SK-N-SH (cell line): ENCODE data around the gene CD99L2.

ENCODE experiments used
- CHD2 ChIP-seq: fragments of 150-350 bp; IDR thresholded peaks from 2 replicates; pipeline ENCODE4 v1.6.1; 2018; ENCODE audit warnings: low read length; ENCODE audit not compliant: partially characterized antibody
- CTCF ChIP-seq: fragments of 200-600 bp; sonication (generic); IDR thresholded peaks from 2 replicates; pipeline ENCODE4 v1.6.1; 2017; ENCODE audit warnings: antibody characterized with exemption, mild to moderate bottlenecking, moderate library complexity
- EP300 ChIP-seq, 2 experiments: IDR thresholded peaks; 2 replicates each; pipeline versions ENCODE4 v1.4.0 to v1.6.1; 2012; ENCODE audit warnings: borderline replicate concordance in 1 of 2, low read depth in 1 of 2, low read length in 1 of 2
- EZH2phosphoT487 ChIP-seq: fragments of 200-600 bp; sonication (generic); IDR thresholded peaks from 2 replicates; pipeline ENCODE4 v1.6.1; 2017; ENCODE audit warnings: low read depth, mixed run types, mild to moderate bottlenecking, antibody characterized with exemption, moderate library complexity, borderline replicate concordance
- FOXM1 ChIP-seq: IDR thresholded peaks from 2 replicates; pipeline ENCODE4 v1.4.0; 2012; ENCODE audit warnings: low read depth, mild to moderate bottlenecking
- GATA2 ChIP-seq: sonication (generic); formaldehyde crosslinking; IDR thresholded peaks from 2 replicates; pipeline ENCODE4 v1.5.0; 2020; ENCODE audit warnings: mild to moderate bottlenecking, missing genetic modification reagents
- MAX ChIP-seq: IDR thresholded peaks from 2 replicates; pipeline ENCODE4 v1.4.0; 2012; ENCODE audit warnings: low read depth
- MEF2A ChIP-seq: IDR thresholded peaks from 2 replicates; pipeline ENCODE4 v1.4.0; 2012; ENCODE audit warnings: low read depth, borderline replicate concordance
- POLR2AphosphoS5 ChIP-seq: IDR thresholded peaks from 2 replicates; pipeline ENCODE4 v1.6.1; 2012; ENCODE audit warnings: low read depth, low read length
- RAD21 ChIP-seq: IDR thresholded peaks from 2 replicates; pipeline ENCODE4 v1.6.1; 2012; ENCODE audit warnings: mild to moderate bottlenecking, low read length
- RFX5 ChIP-seq: IDR thresholded peaks from 2 replicates; pipeline ENCODE4 v1.6.1; 2012; ENCODE audit warnings: mild to moderate bottlenecking, improper control_type of control experiment, low read length
- TAF1 ChIP-seq: IDR thresholded peaks from 2 replicates; pipeline ENCODE4 v1.6.1; 2012; ENCODE audit warnings: low read depth, mild to moderate bottlenecking, low read length, moderate library complexity, borderline replicate concordance
- TCF12 ChIP-seq: IDR thresholded peaks from 2 replicates; pipeline ENCODE4 v1.4.0; 2012
- USF2 ChIP-seq: fragments of 150-350 bp; IDR thresholded peaks from 2 replicates; pipeline ENCODE4 v1.6.1; 2017; ENCODE audit warnings: antibody characterized with exemption, low read length, low read depth, borderline replicate concordance

GRCh38 chrX:150870487-150871340 lies 27.8 kb downstream of the CD99L2 start:
- no peak for TF ChIP-seq GATA2 (CRISPR knock-in tag)
- no peak for TF ChIP-seq EZH2phosphoT487
- no peak for TF ChIP-seq MAX
- no peak for TF ChIP-seq CTCF
- TF ChIP-seq MEF2A: no peak
- no peak for TF ChIP-seq RFX5
- TF ChIP-seq FOXM1: no peak
- no peak for TF ChIP-seq TCF12
- no peak for TF ChIP-seq POLR2AphosphoS5
- TF ChIP-seq TAF1: no peak
- TF ChIP-seq USF2: no peak
- no peak for TF ChIP-seq RAD21
- TF ChIP-seq EP300 (IDR thresholded peaks at IDR 0.05; ENCODE audit: borderline replicate concordance in 1 of 2, low read depth in 1 of 2, low read length in 1 of 2): no peak
- TF ChIP-seq CHD2: no peak
